Keratinocyte (primary cell): ENCODE data around the gene AKAP13. TPM values are rescaled to one million over a fixed set of nuclear protein-coding genes. Genes with fewer than 3 reads are reported as not detected.

Source experiments
- DNase-seq: peaks from one replicate; pipeline ENCODE4 v3.0.0-alpha.2; 2011; ENCODE audit warnings: low read depth, missing footprints, low spot score
- FAIRE-seq: peaks from 2 replicates; lab custom pipeline; 2011; peaks lifted over from hg19 to GRCh38; lab: Jason Lieb, UNC
- H2AFZ ChIP-seq: 2 replicates; pipeline ENCODE4 v1.6.0; 2012; ENCODE audit warnings: low read length, control low read depth, inconsistent platforms; ENCODE audit not compliant: control insufficient read depth
- H3K27ac ChIP-seq: 2 replicates; pipeline ENCODE4 v1.5.1; 2011; ENCODE audit warnings: low read length; ENCODE audit not compliant: control insufficient read depth, insufficient read depth
- H3K27me3 ChIP-seq: 3 replicates; pipeline ENCODE4 v1.6.0; 2011; ENCODE audit warnings: low read length; ENCODE audit not compliant: control insufficient read depth, insufficient read depth; ENCODE audit errors: extremely low read depth
- H3K36me3 ChIP-seq, 2 experiments: 2 replicates in 1 of 2; 3 replicates in 1 of 2; pipeline ENCODE4 v1.5.1; 2011; ENCODE audit warnings: low read length in 2 of 2, mild to moderate bottlenecking in 1 of 2; ENCODE audit not compliant: control insufficient read depth in 2 of 2, insufficient read depth in 2 of 2; ENCODE audit errors: extremely low read depth in 1 of 2
- H3K4me1 ChIP-seq: 3 replicates; pipeline ENCODE4 v1.5.1; 2011; ENCODE audit warnings: low read length; ENCODE audit not compliant: control insufficient read depth, insufficient read depth; ENCODE audit errors: extremely low read depth
- H3K4me2 ChIP-seq: 3 replicates; pipeline ENCODE4 v1.6.0; 2011; ENCODE audit warnings: low read depth, low read length; ENCODE audit not compliant: control insufficient read depth, insufficient read depth; ENCODE audit errors: extremely low read depth
- H3K4me3 ChIP-seq, 3 experiments: fragments of 200-600 bp in 1 of 3; sonication (generic) in 1 of 3; 2 replicates in 2 of 3; 3 replicates in 1 of 3; pipeline ENCODE4 v1.5.1; 2011 to 2016; ENCODE audit warnings: low read length in 3 of 3, mild to moderate bottlenecking in 3 of 3, control low read depth in 2 of 3, inconsistent platforms in 1 of 3, low read depth in 1 of 3, mixed read lengths in 1 of 3, mixed run types in 1 of 3, moderate library complexity in 1 of 3; ENCODE audit not compliant: control insufficient read depth in 2 of 3, insufficient read depth in 2 of 3; ENCODE audit errors: extremely low read depth in 1 of 3
- H3K79me2 ChIP-seq: 2 replicates; pipeline ENCODE4 v1.6.0; 2012; ENCODE audit warnings: low read length; ENCODE audit not compliant: control insufficient read depth, insufficient read depth
- H3K9ac ChIP-seq: 3 replicates; pipeline ENCODE4 v1.6.0; 2011; ENCODE audit warnings: low read length; ENCODE audit not compliant: control insufficient read depth, insufficient read depth; ENCODE audit errors: extremely low read depth
- H3K9me1 ChIP-seq: 3 replicates; pipeline ENCODE4 v1.6.0; 2011; ENCODE audit warnings: low read length; ENCODE audit not compliant: control insufficient read depth, insufficient read depth; ENCODE audit errors: extremely low read depth
- H3K9me3 ChIP-seq: 2 replicates; pipeline ENCODE4 v1.5.1; 2012; ENCODE audit warnings: low read depth, low read length; ENCODE audit not compliant: control insufficient read depth
- H4K20me1 ChIP-seq: 3 replicates; pipeline ENCODE4 v1.6.0; 2011; ENCODE audit warnings: low read length; ENCODE audit not compliant: control insufficient read depth, insufficient read depth; ENCODE audit errors: extremely low read depth
- EZH2 ChIP-seq: IDR thresholded peaks from one replicate; pipeline ENCODE4 v1.6.1; 2012; ENCODE audit warnings: inconsistent platforms, mild to moderate bottlenecking, low read length, moderate library complexity
- dilution Hi-C: fragments of 300-500 bp; cut with MboI; formaldehyde crosslinking; loops from one replicate; pipeline ENCODE4 v1.7.0; 2020; ENCODE audit warnings: low sequenced_read_pairs; ENCODE audit not compliant: extremely low pct_ligation_motif_present
- polyA plus RNA-seq, 5 experiments: library from polyadenylated mRNA; depleted of rRNA in 3 of 5; stranded (reverse) in 3 of 5; stranded (forward) in 1 of 5; unstranded in 1 of 5; fragments of >200 nt; gene quantifications; 1 replicate in 1 of 5; 2 replicates in 3 of 5; 3 replicates in 1 of 5; pipeline versions ENCODE4 v1.2.1 to v1.2.3, GENCODE V29; 2011 to 2012; ENCODE audit warnings: missing spikeins in 2 of 5, low read depth in 1 of 5, low replicate concordance in 1 of 5
- TF ChIP-seq, protein P1 (sequence below), 3 experiments: IDR thresholded peaks in 1 of 3; conservative IDR thresholded peaks in 1 of 3; optimal IDR thresholded peaks in 1 of 3; 2 replicates in 2 of 3; 3 replicates in 1 of 3; pipeline versions ENCODE3 to v1.5.1; 2011; ENCODE audit warnings: low read length in 3 of 3, mild to moderate bottlenecking in 3 of 3, moderate library complexity in 2 of 3, control low read depth in 1 of 3, inconsistent platforms in 1 of 3; ENCODE audit not compliant: insufficient read depth in 2 of 3; ENCODE audit errors: extremely low read depth in 1 of 3

AKAP13 gene
- polyA plus RNA-seq, 1 donor (not counting 4 experiments of a cell fraction or from before 2014, with no cell fraction given) = 16.7 TPM

DNA sequence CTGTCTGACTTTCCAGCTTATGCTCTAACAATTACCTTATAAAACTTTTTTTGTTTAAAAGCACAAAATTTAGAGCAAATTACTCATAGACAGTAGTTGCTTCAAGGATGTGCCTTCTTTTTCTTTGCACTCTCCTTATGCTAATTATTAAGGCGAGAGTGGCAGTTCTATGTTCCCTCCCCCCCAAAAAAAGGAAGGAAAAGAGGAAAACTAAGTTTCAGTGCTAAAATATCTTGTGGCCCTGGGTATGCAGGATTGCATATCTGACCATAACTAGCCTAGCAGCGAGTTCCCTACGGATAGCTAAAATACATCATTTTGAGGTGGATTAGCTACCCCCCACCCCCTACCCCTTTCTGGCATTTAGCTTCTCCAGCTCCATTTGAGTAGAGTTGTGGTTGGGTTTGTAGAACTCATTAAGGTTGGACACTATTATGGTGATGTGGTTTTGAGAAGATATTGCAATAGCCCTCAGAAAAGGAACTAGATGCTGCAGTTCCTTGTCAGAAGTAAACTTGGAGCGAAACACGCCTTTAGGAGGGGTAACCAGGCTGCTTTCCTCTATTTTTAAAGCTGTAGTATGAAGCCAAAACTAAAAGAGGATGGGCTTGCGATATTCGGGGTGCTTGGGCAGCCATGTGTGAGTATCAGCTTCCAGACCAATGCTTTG, 174.6 kb downstream of the AKAP13 start:
- no peak overlapping the region for H3K4me2 ChIP-seq
- H3K4me1 ChIP-seq = no peaks in the 10 kb centered on the region
- no peak overlapping the region for H3K4me3 ChIP-seq
- H3K27me3 ChIP-seq = no peaks in the 10 kb centered on the region
- no peaks in the 10 kb centered on the region for H4K20me1 ChIP-seq
- peaks cover 5% of the 10 kb centered on the region for H3K79me2 ChIP-seq
- FAIRE-seq = no peak
- no peak for DNase-seq
- TF ChIP-seq EZH2 = no peak
- TF ChIP-seq, protein P1, sequence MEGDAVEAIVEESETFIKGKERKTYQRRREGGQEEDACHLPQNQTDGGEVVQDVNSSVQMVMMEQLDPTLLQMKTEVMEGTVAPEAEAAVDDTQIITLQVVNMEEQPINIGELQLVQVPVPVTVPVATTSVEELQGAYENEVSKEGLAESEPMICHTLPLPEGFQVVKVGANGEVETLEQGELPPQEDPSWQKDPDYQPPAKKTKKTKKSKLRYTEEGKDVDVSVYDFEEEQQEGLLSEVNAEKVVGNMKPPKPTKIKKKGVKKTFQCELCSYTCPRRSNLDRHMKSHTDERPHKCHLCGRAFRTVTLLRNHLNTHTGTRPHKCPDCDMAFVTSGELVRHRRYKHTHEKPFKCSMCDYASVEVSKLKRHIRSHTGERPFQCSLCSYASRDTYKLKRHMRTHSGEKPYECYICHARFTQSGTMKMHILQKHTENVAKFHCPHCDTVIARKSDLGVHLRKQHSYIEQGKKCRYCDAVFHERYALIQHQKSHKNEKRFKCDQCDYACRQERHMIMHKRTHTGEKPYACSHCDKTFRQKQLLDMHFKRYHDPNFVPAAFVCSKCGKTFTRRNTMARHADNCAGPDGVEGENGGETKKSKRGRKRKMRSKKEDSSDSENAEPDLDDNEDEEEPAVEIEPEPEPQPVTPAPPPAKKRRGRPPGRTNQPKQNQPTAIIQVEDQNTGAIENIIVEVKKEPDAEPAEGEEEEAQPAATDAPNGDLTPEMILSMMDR (optimal IDR thresholded peaks at IDR 0.05 in 1 of 3, IDR thresholded peaks at IDR 0.05 in 1 of 3, conservative IDR thresholded peaks at IDR 0.05 in 1 of 3; ENCODE audit: extremely low read depth in 1 of 3, insufficient read depth in 2 of 3, low read length in 3 of 3) = no peak
- H3K9ac ChIP-seq = no peak overlapping the region
- dilution Hi-C loops = no loop called here
- H3K36me3 ChIP-seq = peaks cover 3 to 11% of the 10 kb centered on the region in 2 experiments
- H3K9me1 ChIP-seq = no peaks in the 10 kb centered on the region
- no peak overlapping the region for H3K27ac ChIP-seq
- H3K9me3 ChIP-seq = no peaks in the 10 kb centered on the region
- H2AFZ ChIP-seq = no peak overlapping the region

DNA sequence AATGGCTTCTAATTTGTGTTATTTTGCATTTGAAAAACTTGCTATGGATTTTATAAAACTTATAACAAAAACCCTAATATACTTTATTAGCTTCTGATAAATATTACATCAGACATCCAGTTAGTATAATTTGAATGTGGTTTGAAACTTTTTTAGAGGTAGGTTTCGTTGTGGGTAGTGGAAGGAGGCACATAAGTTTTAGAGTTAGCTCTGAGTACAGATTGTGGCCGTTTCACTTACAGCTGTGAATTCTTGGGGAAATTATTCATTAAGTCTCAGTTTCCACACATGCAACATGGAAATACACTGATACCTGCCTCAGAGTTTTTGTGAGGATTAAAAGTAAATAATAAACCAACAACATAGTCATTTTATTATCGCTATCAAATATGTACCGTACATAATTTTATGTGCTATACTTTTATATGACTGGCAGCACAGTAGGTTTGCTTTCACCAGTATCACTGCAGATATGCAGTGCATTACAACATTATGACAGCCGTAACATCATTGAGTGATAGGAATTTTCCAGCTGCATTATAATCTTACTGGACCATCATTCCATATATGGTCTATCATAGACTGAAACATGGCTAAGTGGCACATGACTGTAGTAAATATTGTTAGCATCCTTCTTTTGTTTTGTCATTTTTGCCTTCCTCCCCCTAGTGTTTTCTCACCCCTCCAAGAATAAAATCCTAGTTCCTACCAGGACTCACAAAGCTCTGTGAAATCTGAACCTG, 175.6 kb downstream of the AKAP13 start:
- H3K36me3 ChIP-seq = peaks cover 3 to 8% of the 10 kb centered on the region in 2 experiments
- no peak overlapping the region for H3K9ac ChIP-seq
- H3K4me2 ChIP-seq = no peak overlapping the region
- FAIRE-seq (no peak), DNase-seq (no peak)
- H2AFZ ChIP-seq = no peak overlapping the region
- H3K9me3 ChIP-seq = no peaks in the 10 kb centered on the region
- no peak overlapping the region for H3K27ac ChIP-seq
- no peak overlapping the region for H3K4me3 ChIP-seq
- TF ChIP-seq, protein P1 (optimal IDR thresholded peaks at IDR 0.05 in 1 of 3, IDR thresholded peaks at IDR 0.05 in 1 of 3, conservative IDR thresholded peaks at IDR 0.05 in 1 of 3; ENCODE audit: extremely low read depth in 1 of 3, insufficient read depth in 2 of 3, low read length in 3 of 3) = no peak
- TF ChIP-seq EZH2 = no peak
- no peaks in the 10 kb centered on the region for H3K27me3 ChIP-seq
- dilution Hi-C loops = no loop called here
- H3K4me1 ChIP-seq = no peaks in the 10 kb centered on the region
- H3K9me1 ChIP-seq = no peaks in the 10 kb centered on the region
- peaks cover 5% of the 10 kb centered on the region for H3K79me2 ChIP-seq
- H4K20me1 ChIP-seq = no peaks in the 10 kb centered on the region
